ENCODE measurements around the gene KATNAL2.
A peak's percentile ranks its signal among the peaks of the same experiment; 100 is the strongest.
"Not testable (repeated sequence)": the region's sequence is repeated elsewhere in the genome, so short reads cannot be mapped to it uniquely, and the experiment has no call there.

The KATNAL2 gene

DNA sequence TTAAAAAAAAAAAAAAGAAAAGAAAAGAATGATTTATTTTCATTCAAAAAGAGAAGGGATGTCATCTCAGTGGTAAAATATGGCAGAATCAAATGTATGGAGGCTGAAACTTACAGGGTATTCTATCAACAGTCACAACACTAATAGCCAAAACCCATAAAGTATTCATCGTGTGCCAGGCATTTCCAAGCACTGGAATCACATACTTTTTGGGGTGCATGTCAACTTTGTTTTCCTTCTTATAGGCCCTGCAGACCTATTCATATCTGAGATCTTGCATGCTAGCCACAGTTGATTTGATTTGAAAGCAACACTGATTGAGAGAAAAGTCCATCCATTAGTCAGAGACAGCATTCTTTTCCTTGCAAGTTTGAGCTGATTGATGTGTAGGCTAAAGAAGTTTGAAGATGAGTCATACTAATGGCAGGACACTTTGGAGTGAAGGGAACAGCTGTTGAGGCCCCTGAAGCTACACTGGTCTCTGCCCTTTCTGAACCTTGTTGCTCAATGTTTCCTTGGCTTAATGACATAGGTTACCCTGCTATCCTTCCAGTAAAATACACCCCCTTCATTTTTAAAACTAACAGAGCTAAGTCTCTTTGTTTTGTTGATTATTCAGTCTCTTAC is 22.0 kb downstream of the KATNAL2 start:
- DNase-seq (ENCODE audit: low read depth, low spot score), result peak; percentile 20

GRCh38 chr18:46939998-46940571 is 22.7 kb downstream of the KATNAL2 start:
- H3K27ac ChIP-seq, result no peak overlapping the region
- DNase-seq (ENCODE audit: low read depth, low spot score), result no peak

More for the DNA sequence above, 22.0 kb downstream of the KATNAL2 start:
- no peak overlapping the region for H3K27ac ChIP-seq

- DNase-seq (ENCODE audit: low read depth, low spot score), result no peak
- H3K27ac ChIP-seq, result no peak overlapping the region
These were observed 25.2 kb downstream of the KATNAL2 start for GRCh38 chr18:46942646-46943045.

DNA sequence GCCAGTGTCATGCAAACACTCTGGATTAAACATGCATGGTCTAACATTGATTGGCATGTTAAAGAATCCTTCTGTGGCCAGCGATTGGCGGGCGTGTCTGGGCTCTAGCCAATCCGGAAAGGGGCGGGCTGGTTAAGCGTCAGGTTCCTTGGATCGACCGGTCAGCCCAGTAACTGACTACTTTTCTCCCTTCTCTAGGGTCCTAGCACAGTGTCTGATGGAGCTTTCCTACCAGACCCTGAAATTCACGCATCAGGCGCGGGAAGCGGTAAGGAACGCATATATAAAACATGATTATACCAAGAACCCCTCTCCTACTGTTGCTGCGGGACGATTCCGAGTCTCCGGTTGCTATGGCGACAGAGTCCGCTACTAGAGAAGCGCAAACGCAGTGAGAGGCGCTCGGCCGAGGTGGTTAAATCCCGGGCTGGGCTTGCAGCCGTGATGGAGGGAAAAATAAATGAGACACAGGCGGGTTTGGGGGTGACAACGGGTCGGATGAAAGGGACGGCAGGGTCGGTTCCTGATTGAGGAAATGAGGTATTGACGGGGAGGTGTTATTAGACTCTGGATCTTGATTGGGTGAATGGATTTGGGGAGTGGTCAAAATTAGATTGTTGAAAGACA is 29.4 kb downstream of the KATNAL2 start:
- DNase-seq (ENCODE audit: low read depth, low spot score), result no peak
- no peak overlapping the region for H3K27ac ChIP-seq

DNA sequence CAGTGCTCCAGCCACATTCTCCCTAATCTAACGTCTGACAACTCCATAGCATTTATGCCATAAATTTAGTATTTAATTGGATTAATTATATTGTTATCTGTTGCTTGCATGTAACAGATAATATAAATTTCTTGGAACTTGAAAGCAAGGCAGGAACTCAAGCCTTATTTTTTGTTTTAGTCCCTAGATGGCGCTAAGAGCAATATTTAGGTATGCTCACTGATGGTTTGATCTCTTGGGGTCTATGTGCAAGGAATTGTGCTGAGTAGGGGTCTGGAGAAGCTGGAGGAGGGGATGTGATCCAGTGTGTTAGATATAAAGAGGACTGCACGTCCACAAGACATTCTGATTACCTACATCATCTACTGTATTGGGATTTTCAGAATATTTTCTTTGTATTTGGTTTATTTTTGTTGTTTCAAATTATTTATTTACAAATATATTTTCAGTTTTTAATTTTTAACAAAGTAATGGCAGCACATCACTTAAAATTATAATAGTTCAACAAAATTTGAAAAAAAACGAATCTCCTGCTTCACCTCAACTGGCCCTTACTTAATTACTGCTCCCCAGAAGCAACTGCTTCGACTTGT is 32.8 kb downstream of the KATNAL2 start:
- DNase-seq (ENCODE audit: low read depth, low spot score), result no peak
- no peak overlapping the region for H3K27ac ChIP-seq

DNA sequence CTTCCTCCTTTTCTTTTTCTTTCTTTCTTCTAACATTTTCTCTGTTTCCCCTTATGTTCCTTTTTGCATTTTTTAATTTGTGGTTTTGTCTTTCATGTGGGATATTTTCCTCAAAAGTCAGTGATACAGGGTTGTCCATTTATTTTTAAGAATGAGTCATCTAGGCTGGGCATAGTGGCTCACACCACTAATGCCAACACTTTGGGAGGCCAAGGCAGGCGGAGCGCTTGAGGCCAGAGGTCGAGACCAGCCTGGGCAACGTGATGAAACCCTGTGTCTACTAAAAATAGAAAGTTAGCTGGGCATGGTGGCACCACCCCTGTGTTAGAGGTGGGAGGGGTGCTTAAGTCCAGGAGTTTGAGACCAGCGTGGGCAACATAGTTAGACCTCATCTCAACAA is 35.8 kb downstream of the KATNAL2 start:
- no peak for DNase-seq (ENCODE audit: low read depth, low spot score)
- H3K27ac ChIP-seq, result no peak overlapping the region

- no peak for DNase-seq (ENCODE audit: low read depth, low spot score)
- H3K27ac ChIP-seq, result no peak overlapping the region
These were observed 40.8 kb downstream of the KATNAL2 start for GRCh38 chr18:46958209-46958608.

GRCh38 chr18:46963656-46964578 is 46.5 kb downstream of the KATNAL2 start:
- not testable (repeated sequence) for DNase-seq (ENCODE audit: low read depth, low spot score); H3K27ac ChIP-seq

DNA sequence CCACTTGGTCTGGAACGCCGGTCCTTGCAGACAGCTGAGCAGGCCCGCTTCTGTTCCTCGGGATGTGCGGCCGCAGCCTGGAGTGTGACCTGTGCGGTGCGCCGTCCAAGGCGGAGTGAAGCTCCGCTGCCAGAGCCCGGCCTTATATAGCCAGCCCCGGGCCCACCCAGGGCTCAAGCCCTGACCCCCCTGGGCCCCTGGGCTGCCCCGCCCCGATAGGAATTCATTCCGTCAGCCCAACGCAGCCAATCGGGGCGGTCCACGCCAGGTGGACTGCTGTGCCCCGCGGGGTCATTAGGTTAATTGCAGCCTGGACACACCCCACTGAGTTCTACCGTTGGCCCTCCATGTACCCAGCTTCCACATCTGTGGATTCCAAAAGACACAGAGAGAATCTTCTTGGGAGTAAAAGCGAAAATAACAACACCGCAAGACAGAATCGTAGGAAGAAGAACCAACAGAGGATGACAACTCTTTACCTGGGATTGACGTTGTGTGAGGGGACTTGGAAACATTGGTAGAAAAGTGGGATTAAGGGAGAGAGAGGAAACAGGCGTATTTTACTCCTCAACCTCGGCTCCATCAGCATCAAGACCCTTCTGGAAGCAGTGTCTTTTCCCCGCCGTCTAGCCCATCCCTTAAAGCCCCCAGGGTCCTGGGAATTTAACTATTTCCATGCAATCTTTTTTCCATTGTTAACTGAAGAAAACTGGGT is 47.3 kb downstream of the KATNAL2 start:
- not testable (repeated sequence) for DNase-seq (ENCODE audit: low read depth, low spot score); H3K27ac ChIP-seq

DNA sequence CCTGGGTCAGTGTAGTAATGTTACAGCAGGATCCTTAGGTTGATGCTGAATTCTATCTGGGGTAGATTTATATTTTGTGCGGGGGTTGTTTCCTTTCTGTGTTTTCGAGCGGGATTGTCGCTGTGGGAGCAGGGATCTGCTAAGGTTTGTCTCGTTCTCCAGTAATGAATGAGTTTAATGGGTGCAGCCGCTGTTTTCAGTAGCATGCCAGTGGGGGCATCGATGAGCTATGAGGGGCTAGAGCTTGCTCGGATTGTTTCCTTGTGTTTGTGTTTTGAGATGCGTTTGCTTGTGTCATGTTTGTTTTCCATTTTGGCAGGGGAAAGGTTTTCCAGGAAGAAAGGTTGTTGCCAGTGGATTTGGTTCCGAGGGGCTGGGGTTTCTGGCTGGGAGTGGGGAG is 48.9 kb downstream of the KATNAL2 start:
- DNase-seq (ENCODE audit: low read depth, low spot score); H3K27ac ChIP-seq: not testable (repeated sequence)

DNA sequence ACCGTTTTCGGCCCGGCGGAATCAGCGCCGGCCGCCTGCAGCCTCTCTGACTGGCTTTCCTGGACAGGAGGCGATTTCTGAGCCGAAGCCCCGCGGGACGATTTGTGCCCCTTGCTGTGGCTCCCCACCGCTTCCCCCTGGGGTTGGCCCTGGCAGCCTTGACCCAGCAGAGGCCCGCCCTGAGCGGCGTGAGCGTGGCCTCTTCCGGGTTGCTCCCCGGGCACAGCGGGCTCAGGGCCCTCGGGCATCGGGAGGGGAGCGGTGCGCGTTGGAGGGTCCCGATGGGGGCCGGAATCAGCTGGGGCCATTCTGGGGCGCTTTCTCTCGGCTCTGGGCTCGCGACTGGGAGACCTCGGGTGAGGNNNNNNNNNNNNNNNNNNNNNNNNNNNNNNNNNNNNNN is 52.1 kb downstream of the KATNAL2 start:
- H3K27ac ChIP-seq; DNase-seq (ENCODE audit: low read depth, low spot score): not testable (repeated sequence)

DNA sequence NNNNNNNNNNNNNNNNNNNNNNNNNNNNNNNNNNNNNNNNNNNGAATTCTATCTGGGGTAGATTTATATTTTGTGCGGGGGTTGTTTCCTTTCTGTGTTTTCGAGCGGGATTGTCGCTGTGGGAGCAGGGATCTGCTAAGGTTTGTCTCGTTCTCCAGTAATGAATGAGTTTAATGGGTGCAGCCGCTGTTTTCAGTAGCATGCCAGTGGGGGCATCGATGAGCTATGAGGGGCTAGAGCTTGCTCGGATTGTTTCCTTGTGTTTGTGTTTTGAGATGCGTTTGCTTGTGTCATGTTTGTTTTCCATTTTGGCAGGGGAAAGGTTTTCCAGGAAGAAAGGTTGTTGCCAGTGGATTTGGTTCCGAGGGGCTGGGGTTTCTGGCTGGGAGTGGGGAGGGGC is 102.5 kb downstream of the KATNAL2 start:
- H3K27ac ChIP-seq; DNase-seq (ENCODE audit: low read depth, low spot score): not testable (repeated sequence)

GRCh38 chr18:47020757-47021156 is 103.4 kb downstream of the KATNAL2 start:
- not testable (repeated sequence) for H3K27ac ChIP-seq; DNase-seq (ENCODE audit: low read depth, low spot score)

DNA sequence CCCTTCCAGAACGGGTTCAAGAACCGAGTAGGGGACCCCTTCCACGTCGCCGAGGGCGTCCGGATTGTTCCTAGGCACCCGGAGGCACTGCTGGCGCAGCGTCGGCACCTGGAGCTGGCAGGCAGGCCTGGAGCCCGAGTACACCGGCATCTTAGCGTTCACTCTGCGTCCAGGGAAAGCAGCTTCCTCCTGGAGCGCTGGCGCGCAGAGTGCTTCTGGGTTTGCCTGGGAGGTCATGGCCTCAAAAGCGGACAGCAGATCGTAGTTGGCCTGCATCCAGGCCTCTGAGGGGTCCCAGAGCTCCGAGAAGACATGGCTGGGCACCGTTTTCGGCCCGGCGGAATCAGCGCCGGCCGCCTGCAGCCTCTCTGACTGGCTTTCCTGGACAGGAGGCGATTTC is 105.4 kb downstream of the KATNAL2 start:
- DNase-seq (ENCODE audit: low read depth, low spot score); H3K27ac ChIP-seq: not testable (repeated sequence)

DNA sequence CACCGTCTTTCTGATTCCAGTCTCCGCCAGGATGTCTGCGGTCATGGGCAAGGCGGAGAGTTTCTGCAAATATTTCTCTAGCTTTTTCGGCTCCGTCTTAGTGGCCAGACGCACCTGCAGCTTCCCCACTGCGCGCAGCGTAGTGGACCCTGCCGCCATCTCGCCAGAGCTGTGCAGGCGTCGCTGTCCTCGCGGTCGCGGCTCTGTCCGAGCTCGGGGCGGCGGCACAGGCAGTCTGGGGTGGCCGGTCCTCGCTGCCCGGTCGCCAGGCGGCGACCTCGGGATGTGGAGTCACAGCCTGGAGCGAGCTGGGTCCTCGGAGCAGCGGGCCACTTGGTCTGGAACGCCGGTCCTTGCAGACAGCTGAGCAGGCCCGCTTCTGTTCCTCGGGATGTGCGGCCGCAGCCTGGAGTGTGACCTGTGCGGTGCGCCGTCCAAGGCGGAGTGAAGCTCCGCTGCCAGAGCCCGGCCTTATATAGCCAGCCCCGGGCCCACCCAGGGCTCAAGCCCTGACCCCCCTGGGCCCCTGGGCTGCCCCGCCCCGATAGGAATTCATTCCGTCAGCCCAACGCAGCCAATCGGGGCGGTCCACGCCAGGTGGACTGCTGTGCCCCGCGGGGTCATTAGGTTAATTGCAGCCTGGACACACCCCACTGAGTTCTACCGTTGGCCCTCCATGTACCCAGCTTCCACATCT is 106.5 kb downstream of the KATNAL2 start:
- not testable (repeated sequence) for H3K27ac ChIP-seq; DNase-seq (ENCODE audit: low read depth, low spot score)

DNA sequence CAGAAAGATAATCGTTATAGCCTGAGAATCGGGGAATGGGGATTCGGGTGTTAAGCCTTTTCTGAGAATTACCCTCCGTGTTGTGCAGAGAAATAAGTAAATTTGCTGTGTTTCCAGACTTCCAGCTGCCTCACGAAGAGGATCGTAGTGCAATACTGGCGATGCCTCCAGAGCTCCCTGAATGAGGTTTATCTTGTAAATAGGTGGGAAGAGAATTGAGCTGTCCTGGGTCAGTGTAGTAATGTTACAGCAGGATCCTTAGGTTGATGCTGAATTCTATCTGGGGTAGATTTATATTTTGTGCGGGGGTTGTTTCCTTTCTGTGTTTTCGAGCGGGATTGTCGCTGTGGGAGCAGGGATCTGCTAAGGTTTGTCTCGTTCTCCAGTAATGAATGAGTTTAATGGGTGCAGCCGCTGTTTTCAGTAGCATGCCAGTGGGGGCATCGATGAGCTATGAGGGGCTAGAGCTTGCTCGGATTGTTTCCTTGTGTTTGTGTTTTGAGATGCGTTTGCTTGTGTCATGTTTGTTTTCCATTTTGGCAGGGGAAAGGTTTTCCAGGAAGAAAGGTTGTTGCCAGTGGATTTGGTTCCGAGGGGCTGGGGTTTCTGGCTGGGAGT is 108.3 kb downstream of the KATNAL2 start:
- not testable (repeated sequence) for H3K27ac ChIP-seq; DNase-seq (ENCODE audit: low read depth, low spot score)

- not testable (repeated sequence) for DNase-seq (ENCODE audit: low read depth, low spot score); H3K27ac ChIP-seq
These were observed 111.3 kb downstream of the KATNAL2 start for GRCh38 chr18:47028738-47029137.

DNA sequence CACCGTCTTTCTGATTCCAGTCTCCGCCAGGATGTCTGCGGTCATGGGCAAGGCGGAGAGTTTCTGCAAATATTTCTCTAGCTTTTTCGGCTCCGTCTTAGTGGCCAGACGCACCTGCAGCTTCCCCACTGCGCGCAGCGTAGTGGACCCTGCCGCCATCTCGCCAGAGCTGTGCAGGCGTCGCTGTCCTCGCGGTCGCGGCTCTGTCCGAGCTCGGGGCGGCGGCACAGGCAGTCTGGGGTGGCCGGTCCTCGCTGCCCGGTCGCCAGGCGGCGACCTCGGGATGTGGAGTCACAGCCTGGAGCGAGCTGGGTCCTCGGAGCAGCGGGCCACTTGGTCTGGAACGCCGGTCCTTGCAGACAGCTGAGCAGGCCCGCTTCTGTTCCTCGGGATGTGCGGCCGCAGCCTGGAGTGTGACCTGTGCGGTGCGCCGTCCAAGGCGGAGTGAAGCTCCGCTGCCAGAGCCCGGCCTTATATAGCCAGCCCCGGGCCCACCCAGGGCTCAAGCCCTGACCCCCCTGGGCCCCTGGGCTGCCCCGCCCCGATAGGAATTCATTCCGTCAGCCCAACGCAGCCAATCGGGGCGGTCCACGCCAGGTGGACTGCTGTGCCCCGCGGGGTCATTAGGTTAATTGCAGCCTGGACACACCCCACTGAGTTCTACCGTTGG is 112.4 kb downstream of the KATNAL2 start:
- DNase-seq (ENCODE audit: low read depth, low spot score); H3K27ac ChIP-seq: not testable (repeated sequence)

All from epithelial cell of prostate (primary cell).